ENCODE data around the gene GLYR1. TPM values are rescaled to one million over a fixed set of nuclear protein-coding genes. Genes with fewer than 3 reads are reported as not detected.

GLYR1 gene
- total and polyA plus RNA-seq, 2 experiments from 2014 or later: 59.9 to 105 TPM

- no peak for TF ChIP-seq CTCF (conservative IDR thresholded peaks at IDR 0.05; ENCODE audit: low read depth in 2 of 2)
These were observed 29.7 kb upstream of the GLYR1 start (continued) for GRCh38 chr16:4876646-4877379.

DNA sequence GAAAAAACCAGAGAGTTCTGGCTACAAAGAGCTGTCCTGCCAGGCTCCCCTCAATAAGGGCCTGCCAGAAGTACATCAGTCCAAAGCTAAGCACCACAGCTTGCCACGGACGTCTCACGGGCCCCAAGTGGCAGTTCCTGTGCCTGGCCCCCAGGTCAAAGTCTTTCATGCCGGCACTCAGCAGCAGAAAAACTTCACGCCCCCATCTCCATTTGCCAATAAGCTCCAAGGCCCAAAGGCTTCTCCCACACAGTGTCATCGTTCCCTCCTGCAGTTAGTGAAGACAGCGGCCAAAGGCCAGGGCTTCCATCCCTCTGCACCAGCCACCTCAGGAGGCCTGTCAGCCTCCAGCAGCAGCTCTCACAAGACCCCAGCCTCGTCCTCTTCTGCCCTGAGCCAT is 27.6 kb upstream of the GLYR1 start:
- Mint-ChIP-seq H3K9me3 (no peaks in the 10 kb centered on the region; the same call in 2 of the 3 replicates), H3K27ac (no peak overlapping the region), H3K4me1 (no peaks in the 10 kb centered on the region), H3K4me3 (no peak overlapping the region), H3K27me3 (ENCODE audit: insufficient read depth, low read depth, poor library complexity) (peaks cover 6% of the 10 kb centered on the region), H3K36me3 (ENCODE audit: low read depth) (peaks cover 65% of the 10 kb centered on the region)
- Histone ChIP-seq H3K4me2 (no peak overlapping the region), H3K36me3 (ENCODE audit: insufficient read depth) (peaks cover 25% of the 10 kb centered on the region), H3K27ac (ENCODE audit: low read depth) (no peak overlapping the region), H3K4me1 (ENCODE audit: insufficient read depth) (no peaks in the 10 kb centered on the region), H3K27me3 (ENCODE audit: insufficient read depth) (no peaks in the 10 kb centered on the region), H2AFZ (no peak overlapping the region), H4K20me1 (replicated peaks; ENCODE audit: insufficient read depth) (peaks cover 10% of the 10 kb centered on the region; the same call in 1 of the 2 replicates), H3K9me2 (ENCODE audit: insufficient read depth) (no peaks in the 10 kb centered on the region), H3K4me3 (no peak overlapping the region), H3F3A (replicated peaks; ENCODE audit: low read depth) (0 out of 2 replicates have a peak, but pooled peaks cover 3% of the 10 kb centered on the region), H3K79me2 (replicated peaks; ENCODE audit: insufficient read depth) (no peaks in the 10 kb centered on the region; the same call in 1 of the 2 replicates)
- TF ChIP-seq EZH2 (IDR thresholded peaks at IDR 0.05; ENCODE audit: low read depth, unreplicated experiment) (no peak), CREB1 (CRISPR knock-in tag; IDR thresholded peaks at IDR 0.05; ENCODE audit: low read depth) (no peak), ZNF331 (CRISPR knock-in tag; IDR thresholded peaks at IDR 0.05; ENCODE audit: low read depth) (no peak), NANOG (IDR thresholded peaks at IDR 0.05; ENCODE audit: borderline replicate concordance) (no peak), STAT1 (IDR thresholded peaks at IDR 0.05; ENCODE audit: unreplicated experiment) (no peak)
- TF ChIP-seq, protein P1, sequence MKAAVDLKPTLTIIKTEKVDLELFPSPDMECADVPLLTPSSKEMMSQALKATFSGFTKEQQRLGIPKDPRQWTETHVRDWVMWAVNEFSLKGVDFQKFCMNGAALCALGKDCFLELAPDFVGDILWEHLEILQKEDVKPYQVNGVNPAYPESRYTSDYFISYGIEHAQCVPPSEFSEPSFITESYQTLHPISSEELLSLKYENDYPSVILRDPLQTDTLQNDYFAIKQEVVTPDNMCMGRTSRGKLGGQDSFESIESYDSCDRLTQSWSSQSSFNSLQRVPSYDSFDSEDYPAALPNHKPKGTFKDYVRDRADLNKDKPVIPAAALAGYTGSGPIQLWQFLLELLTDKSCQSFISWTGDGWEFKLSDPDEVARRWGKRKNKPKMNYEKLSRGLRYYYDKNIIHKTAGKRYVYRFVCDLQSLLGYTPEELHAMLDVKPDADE (IDR thresholded peaks at IDR 0.05): no peak
- TF ChIP-seq, protein P2, sequence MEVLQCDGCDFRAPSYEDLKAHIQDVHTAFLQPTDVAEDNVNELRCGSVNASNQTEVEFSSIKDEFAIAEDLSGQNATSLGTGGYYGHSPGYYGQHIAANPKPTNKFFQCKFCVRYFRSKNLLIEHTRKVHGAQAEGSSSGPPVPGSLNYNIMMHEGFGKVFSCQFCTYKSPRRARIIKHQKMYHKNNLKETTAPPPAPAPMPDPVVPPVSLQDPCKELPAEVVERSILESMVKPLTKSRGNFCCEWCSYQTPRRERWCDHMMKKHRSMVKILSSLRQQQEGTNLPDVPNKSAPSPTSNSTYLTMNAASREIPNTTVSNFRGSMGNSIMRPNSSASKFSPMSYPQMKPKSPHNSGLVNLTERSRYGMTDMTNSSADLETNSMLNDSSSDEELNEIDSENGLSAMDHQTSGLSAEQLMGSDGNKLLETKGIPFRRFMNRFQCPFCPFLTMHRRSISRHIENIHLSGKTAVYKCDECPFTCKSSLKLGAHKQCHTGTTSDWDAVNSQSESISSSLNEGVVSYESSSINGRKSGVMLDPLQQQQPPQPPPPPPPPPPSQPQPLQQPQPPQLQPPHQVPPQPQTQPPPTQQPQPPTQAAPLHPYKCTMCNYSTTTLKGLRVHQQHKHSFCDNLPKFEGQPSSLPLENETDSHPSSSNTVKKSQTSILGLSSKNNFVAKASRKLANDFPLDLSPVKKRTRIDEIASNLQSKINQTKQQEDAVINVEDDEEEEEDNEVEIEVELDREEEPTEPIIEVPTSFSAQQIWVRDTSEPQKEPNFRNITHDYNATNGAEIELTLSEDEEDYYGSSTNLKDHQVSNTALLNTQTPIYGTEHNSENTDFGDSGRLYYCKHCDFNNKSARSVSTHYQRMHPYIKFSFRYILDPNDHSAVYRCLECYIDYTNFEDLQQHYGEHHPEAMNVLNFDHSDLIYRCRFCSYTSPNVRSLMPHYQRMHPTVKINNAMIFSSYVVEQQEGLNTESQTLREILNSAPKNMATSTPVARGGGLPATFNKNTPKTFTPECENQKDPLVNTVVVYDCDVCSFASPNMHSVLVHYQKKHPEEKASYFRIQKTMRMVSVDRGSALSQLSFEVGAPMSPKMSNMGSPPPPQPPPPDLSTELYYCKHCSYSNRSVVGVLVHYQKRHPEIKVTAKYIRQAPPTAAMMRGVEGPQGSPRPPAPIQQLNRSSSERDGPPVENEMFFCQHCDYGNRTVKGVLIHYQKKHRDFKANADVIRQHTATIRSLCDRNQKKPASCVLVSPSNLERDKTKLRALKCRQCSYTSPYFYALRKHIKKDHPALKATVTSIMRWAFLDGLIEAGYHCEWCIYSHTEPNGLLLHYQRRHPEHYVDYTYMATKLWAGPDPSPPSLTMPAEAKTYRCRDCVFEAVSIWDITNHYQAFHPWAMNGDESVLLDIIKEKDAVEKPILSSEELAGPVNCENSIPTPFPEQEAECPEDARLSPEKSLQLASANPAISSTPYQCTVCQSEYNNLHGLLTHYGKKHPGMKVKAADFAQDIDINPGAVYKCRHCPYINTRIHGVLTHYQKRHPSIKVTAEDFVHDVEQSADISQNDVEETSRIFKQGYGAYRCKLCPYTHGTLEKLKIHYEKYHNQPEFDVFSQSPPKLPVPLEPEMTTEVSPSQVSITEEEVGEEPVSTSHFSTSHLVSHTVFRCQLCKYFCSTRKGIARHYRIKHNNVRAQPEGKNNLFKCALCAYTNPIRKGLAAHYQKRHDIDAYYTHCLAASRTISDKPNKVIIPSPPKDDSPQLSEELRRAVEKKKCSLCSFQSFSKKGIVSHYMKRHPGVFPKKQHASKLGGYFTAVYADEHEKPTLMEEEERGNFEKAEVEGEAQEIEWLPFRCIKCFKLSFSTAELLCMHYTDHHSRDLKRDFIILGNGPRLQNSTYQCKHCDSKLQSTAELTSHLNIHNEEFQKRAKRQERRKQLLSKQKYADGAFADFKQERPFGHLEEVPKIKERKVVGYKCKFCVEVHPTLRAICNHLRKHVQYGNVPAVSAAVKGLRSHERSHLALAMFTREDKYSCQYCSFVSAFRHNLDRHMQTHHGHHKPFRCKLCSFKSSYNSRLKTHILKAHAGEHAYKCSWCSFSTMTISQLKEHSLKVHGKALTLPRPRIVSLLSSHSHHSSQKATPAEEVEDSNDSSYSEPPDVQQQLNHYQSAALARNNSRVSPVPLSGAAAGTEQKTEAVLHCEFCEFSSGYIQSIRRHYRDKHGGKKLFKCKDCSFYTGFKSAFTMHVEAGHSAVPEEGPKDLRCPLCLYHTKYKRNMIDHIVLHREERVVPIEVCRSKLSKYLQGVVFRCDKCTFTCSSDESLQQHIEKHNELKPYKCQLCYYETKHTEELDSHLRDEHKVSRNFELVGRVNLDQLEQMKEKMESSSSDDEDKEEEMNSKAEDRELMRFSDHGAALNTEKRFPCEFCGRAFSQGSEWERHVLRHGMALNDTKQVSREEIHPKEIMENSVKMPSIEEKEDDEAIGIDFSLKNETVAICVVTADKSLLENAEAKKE (CRISPR knock-in tag; IDR thresholded peaks at IDR 0.05): no peak
- DNase-seq (ENCODE audit: low spot score) (no peak), ATAC-seq (no peak)

All from GM23338 (cell line).